Stimulated activated CD4-positive, alpha-beta T cell treated with anti-CD3 and anti-CD28 coated beads, Interleukin-4, amount 100 ng/mL, for 4 hours (primary cell): Measurements from ENCODE around the gene ZNF423.

ENCODE experiments used
- DNase-seq, 2 experiments: peaks; one replicate each; pipeline ENCODE4 v3.0.0-alpha.2; 2020

ZNF423 gene

GRCh38 chr16:49502136-49502881 lies 353.6 kb downstream of the ZNF423 start:
- no peak for DNase-seq

DNA sequence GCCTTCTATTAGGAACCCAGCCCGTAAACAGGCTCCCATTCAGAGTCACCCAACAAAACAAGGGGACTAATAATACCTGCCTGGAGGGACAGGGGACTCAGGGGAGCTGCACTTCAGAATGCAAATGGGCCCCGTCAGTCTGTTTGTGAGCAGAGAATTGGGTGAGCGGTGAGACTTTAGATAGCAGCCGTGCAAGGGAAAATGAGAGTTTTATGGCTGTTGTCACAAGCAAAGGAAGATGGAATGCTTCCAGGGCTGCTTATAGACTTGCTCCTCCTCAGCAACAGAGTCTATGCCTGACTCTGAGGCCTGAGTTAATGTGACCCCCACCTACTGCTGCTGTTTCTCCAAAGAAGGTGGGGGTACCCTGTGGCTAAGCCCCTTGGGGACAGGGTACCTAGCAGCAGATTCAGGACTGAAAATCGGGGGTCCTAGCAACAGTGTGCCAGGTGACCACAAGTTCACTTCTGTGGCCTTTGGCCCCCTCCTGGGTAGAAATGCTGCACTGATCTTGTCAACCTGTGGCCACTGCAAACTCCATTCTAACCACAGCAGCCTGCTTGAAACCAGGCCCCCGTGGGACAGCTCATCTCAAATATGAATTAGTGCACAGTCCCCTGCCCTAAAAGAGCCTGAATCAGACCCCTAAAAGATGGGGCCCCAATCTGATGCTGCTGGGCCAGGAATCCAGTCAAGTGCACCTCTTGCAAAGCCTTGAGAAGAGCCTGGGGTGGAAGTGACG lies 355.9 kb downstream of the ZNF423 start:
- no peak for DNase-seq

DNA sequence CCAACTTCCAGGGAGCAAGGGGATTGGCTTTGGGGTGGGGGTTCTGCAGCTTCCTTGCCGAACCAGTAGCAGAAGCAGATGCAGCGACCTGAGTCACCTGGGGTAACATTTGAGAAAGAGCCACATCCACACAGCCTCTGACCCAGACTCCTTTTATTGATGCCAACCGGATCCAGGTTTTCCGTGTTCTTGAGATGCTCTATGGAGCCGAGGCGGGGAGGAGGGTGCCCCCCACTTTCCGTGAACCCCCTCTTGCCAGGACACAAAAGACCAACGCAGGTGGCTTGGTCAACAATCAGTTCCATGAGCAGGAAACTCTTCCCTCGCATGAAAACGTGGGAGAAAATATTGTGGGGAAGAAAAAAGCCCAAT lies 356.5 kb downstream of the ZNF423 start:
- no peak for DNase-seq

DNA sequence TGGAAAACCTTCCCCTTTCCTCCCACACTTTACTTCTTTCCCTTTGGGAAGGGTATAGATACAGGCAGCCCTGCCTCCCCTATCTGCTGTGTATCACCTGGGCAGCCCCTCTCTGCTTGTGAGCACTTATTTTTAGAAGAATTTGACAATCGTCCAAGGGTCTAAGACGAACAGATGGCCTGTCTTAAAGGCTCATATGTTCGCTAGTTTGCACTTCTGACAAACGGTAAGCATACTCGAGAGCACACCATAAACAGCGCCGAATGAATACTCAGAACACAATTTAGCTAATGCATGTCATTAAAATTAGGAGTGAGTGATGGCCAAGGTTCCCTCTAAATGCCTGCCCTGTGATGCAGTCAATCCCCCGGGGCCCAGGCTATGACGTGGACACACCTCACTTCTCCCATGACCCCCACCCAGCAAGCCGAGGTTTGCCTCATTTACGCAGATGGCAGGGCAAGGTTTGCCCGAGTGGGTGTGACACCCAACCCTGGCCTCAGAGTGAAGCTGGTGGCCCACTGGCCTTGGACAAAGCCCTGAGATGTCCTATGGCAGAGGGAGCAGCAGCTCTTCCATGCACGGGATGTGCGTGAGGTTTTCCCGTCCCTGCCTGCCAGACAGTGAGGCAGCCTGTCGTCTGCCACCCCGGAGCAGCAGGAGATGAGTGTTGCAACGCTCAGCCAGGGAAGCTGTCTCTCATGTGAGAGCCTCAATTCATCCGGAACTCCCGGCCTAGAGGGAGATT lies 357.1 kb downstream of the ZNF423 start:
- DNase-seq = no peak

DNA sequence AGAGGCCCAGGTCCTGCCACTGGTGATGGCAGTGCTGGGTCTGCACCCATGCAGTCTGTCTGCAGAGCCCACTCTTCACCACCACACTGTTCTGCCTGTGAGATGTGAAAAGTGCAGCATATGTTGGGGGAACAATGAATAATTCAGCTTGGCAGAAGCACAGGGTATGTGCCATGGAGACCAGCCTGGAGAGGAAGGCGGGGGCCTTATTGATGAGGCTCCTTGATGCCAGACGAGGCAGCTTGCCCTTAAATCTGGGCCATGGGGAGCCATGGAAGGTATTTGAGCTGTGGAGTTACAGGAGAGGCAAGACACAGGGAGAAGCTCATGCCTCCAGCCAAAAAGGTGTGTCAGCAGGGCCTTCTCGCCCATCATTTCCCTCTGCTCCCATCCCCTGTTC lies 357.6 kb downstream of the ZNF423 start:
- no peak for DNase-seq

GRCh38 chr16:49497466-49497865 lies 358.4 kb downstream of the ZNF423 start:
- DNase-seq = no peak

DNA sequence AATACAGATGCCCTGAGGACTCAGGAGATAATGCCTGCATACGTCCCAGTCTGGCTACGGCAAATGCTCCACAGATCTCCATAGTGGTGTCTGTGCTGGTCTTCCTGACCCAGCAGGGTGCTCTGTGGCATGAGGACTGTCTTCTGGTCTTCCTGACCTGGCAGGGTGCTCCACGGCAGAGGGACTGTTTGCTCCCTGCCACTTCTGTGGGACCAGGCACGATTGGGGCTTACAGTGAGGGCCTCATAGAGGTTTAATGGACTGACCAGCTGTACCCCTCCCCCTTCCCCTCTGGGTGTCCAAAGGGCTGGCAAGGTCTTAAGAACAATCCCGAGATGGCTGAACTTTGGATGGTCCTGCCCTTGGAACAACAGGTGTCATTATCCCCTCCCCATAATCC lies 359.3 kb downstream of the ZNF423 start:
- DNase-seq = no peak

GRCh38 chr16:49495596-49496355 lies 360.1 kb downstream of the ZNF423 start:
- no peak for DNase-seq

DNA sequence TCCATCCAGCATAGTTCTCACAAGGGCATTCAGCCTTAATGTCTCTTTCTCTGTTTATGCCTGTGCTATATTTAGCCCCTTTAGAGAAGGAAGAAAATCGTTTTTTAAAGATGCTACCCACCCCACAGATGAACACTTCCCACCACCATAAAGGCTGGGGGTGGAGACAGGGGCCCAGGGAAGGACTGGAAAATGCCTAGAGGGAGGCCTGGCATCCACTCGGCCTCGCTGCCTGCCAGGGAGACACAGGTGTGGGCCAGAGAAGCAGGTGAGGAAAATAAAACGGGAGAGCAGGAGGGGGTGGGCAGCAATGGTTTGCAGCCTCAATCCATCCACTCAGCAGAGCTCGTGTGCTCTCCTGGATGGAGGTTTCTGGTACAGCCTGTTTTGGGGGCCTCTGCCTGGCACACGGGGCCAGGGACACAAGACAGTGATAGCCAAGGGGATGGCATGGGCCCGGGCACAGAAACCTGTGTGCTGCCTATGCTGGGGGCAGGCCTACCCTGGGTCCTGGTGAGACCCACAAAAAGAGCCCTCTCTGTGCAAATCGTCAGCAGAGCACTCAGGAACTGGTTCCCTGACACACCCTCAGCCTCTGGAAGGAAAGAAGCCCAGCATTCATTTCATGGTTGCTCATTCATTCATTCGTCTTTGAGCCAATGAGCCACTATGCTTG lies 360.9 kb downstream of the ZNF423 start:
- no peak for DNase-seq

GRCh38 chr16:49494474-49494873 lies 361.4 kb downstream of the ZNF423 start:
- no peak for DNase-seq

- no peak for DNase-seq
Measured at GRCh38 chr16:49493836-49494235, 362.1 kb downstream of the ZNF423 start.

DNA sequence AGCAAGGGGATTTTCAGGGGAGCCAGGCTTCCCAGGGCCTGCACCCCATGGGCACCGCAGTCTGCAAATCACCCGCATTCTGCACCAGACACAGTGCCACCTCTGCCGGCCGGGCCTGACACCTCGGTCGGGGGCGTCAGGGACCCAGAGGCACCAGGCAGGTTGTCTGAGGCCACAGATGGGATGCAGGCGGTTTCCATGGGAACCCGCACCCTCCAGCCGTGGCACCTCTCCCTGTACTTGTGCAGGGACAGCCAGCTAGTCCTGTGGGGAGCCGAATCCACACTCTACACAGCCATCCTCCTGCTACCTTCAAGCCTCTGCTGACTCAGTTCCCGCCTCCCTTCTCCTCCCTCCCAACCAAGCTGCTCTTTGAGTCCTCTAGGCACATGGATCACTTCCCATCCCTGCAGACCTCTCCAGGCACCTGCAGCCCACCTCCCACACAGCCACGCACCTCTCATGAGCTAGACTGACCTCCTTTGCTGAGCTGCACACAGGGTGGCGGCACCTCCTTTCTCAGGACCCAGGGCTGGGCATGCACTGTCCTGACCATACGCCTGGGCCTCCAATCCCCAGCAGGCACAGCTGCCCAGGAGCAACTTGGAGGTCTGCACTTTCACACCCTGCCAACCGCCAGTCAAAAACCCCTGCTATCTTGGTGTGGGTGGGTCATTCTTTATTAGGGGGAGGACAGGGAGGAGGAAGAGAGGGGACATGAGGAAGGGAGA lies 362.9 kb downstream of the ZNF423 start:
- DNase-seq = no peak

DNA sequence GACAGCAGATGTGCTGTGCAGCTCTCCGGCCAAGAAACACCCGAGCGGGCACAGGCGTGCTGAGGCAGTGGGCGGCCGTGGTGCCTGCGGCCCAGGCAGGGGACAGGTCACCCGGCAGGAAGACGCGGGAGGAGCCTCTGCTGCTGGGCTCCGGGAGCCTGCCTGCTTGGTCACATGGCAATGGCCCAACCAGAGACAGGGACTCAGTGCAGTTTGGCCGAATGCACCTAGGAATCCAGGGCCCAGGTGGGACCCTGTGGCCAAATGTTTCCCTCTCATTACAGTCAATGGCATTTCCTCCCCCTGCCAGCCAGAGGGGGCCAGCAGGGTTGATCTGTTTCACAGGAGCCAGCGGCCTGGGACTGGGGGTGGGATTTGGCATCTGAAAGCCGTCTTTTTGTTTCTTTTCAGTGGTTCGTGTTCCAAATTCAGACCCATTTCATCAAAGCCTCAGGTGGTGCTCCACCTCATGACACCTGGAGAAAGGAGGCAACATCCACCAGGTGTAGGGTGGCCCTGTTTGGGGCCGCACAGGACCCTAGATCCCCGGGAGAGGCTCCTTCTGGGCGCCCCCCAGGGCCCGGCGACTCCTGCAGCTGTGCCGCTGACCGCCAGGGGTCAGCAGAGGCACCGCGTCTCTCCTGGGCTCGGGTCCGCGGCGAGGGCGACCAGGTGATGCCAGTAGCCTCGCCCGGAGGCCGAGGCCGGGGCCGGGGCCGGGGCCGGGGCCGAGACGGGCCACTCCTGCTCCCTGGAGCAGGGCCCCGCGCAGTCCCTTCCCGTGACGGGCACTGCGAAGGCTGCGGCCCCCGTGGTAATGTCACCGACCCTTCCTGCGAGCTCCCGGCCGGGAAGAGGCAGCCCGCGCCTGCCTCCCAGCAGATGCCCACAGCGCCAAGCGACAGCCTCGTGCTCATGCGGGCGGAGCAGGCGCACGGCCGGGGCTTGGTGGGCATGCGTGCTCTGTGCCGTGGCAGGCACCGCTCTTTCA lies 363.8 kb downstream of the ZNF423 start:
- peak; percentile 10 to 43 for DNase-seq

GRCh38 chr16:49491106-49491670 lies 364.7 kb downstream of the ZNF423 start:
- DNase-seq = no peak

GRCh38 chr16:49490321-49490705 lies 365.6 kb downstream of the ZNF423 start:
- no peak for DNase-seq

DNA sequence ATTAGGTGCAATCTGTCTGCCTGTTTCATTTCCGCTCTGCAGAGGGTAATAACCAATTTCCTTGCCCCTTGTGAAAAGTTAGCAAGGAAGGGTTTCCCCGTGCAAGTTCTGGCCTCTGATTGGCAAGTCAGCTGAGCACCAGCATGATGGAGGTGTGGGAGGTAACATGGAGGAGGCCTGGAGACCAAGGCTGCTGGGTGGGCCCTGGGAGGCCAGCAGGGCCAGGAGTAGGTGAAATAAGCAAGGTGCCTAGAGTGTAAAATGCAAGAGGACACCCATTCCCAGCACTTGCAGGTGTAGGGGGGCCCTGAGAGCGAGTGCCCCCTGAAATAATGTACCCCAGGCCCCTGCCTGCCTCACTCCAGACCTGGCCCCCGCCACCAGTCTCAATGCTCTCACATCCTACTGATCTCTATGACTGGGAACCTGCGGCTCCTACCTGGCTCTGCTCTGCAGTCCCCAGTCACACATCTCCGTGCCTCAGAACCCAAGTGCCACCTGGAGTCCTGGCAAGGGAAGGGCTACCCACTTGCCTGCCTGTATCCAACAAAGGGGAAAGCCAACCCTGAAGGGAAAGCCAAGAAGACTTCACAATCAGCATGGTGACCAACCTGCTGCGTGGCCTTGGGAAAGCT lies 366.1 kb downstream of the ZNF423 start:
- no peak for DNase-seq

- no peak for DNase-seq
Measured at GRCh38 chr16:49488740-49489525, 367.0 kb downstream of the ZNF423 start.

GRCh38 chr16:49488336-49488735 lies 367.6 kb downstream of the ZNF423 start:
- DNase-seq = no peak

GRCh38 chr16:49487746-49488145 lies 368.2 kb downstream of the ZNF423 start:
- no peak for DNase-seq
